HG02840 (cell line): Measurements from ENCODE around the gene SIGLEC9.

Experiments used
- ATAC-seq: cut with Tn5 transposase; IDR thresholded peaks from one replicate; pipeline ENCODE4 v1.9.1; 2021; ENCODE audit warnings: mild to moderate bottlenecking, moderate library complexity, moderate number of reproducible peaks; ENCODE audit not compliant: unreplicated experiment, low FRiP score

SIGLEC9 gene

DNA sequence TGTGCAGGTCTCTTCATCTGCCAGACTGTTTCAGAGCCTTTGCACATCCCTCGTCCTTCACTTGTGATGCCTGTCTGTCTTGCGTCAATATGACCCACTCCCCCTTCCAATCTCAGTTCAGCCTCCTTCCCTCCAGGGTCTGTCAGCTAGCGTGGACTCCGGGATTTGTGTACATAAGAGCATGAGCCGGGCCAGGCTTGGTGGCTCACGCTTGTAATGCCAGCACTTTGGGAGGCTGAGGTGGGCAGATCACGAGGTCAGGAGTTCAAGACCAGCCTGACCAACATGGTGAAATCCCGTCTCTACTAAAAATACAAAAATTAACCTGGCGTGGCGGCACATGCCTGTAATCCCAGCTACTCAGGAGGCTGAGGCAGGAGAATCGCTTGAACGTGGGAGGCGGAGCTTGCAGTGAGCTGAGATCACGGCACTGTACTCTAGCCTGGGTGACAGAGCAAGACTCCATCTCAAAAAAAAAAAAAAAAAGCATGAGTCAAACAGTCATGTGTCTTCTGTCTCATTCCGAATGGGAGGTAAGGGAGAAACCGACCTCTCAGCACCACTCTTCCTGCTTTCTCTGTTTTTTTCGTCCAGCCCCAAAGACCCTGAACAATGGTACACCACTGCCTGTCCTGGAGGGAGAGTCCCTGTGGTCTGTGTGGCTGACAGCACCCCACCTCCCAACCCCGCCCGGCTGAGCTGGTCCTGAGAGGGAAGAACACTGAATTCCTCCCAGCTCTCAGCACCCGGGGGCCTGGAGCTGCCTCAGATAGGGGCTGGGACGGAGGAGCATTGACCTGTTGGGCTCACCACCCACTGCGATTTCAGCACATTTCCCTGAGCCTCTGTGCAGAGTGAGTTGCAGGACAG is 2.4 kb upstream of the SIGLEC9 start:
- ATAC-seq: no peak

DNA sequence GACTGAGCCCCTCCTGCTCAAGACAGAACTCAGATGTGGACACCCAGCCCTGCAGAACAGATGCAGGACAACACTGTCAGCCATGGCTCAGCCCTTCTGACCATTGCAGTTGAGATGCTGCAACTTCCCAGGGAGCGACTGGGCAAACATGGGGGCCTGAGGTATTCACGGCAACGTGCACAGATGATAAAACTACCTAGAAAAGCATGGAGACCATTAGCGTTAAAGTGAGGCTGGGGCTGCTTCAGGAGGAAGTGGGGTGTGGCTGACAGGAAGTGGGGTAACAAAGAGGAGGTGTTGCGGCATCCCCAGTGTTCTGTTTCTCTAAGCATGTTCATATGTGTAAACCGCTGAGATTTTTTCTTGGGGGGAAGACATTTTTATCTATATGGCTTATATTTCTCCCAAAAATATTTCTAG is 1.3 kb upstream of the SIGLEC9 start:
- no peak for ATAC-seq

DNA sequence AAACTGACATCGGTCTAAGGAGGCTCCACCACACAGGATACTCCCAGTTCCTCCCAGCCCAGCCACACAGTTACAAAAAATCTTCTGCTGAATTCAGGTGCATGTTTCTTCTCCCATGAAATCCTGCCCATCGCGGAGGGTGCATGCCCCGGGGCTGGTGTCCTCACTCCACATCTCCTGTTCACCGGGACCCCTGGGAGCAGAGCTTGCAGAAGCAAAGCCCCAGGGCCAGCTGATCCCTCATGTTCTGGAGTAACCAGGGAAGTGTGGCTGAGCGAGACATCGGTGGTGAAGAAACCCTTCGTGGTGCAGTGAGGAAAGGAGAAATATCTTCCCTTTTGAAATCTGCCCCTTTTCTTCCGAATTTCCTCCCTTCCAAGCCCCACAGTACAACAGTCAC is 904 bp upstream of the SIGLEC9 start:
- no peak for ATAC-seq

DNA sequence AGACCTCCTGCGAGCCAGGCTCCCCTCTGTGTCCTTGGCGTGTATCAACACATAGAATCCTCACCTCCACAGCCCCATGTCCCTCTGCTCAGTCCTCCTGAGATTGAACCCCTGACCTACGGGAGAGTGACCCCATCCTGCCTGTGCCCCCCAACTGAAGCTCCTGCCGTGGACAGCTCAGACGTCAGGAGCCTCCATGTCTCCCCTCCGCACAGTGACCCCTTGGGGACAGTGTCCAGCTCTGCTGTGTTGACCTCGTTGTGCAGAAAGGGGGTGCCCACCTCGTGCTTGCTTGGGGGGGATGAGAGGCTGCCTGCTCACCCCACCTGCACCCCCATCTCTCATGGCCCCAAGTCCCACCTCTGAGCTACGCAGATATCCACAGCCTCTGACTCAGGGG is 490 bp upstream of the SIGLEC9 start:
- ATAC-seq: no peak

DNA sequence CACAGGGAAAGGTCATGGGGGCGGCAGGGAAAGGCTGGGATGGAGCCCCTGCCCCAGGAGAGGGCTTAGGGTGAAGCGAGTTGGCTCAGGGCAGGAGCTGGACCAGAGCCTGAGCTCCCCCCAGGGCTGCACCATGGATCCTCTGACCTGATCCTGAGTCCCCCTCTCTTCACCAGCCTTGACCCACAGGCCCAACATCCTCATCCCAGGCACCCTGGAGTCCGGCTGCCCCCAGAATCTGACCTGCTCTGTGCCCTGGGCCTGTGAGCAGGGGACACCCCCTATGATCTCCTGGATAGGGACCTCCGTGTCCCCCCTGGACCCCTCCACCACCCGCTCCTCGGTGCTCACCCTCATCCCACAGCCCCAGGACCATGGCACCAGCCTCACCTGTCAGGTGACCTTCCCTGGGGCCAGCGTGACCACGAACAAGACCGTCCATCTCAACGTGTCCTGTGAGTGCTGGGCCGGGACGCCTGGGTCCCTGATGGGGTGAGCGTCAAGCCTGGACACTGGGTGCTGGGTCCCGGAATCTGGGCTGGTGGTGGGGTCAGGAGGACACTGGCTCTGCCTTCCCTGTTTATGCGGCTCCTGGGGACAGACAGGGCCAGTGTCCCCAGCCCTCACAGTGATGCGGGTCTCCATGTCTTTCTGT is 842 bp downstream of the SIGLEC9 start:
- no peak for ATAC-seq

DNA sequence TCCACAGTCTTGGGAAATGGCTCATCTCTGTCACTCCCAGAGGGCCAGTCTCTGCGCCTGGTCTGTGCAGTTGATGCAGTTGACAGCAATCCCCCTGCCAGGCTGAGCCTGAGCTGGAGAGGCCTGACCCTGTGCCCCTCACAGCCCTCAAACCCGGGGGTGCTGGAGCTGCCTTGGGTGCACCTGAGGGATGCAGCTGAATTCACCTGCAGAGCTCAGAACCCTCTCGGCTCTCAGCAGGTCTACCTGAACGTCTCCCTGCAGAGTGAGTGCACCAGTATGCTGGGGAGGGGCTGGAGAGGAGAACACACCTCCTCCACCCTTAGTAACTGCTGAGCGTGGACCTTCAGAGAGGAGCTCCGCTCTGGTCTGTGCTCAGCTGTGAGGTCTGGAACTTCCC is 2.3 kb downstream of the SIGLEC9 start:
- ATAC-seq: no peak

DNA sequence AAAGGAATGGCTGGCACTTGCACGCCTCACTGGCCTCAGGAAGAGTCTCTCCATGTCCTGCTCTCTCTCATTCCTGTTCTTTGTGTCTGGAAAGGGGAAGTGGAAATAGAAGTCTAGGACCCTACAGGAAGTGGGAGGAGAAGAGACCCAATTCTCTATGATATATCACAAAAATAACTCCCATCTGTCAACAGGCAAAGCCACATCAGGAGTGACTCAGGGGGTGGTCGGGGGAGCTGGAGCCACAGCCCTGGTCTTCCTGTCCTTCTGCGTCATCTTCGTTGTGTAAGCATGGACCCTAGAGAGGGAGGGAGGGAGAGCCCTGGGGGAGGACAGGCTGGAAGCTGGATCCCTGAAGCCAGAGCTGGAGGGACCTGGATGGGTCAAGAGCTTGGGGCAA is 3.0 kb downstream of the SIGLEC9 start:
- no peak for ATAC-seq

DNA sequence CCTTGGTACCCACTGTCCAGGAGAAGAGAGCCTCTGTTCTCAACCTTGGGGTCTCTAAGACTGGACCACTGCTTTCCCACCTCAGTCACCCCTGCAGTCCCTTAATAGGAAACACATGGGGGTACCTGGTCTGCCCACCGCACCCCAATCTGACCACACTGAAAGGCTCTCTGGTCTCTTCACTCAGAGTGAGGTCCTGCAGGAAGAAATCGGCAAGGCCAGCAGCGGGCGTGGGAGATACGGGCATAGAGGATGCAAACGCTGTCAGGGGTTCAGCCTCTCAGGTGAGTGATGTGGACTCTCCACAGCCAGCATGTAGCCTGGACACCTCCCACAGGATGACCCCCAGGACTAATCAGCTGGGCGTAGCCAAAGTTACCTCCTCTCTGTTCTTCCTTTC is 3.5 kb downstream of the SIGLEC9 start:
- ATAC-seq: no peak

DNA sequence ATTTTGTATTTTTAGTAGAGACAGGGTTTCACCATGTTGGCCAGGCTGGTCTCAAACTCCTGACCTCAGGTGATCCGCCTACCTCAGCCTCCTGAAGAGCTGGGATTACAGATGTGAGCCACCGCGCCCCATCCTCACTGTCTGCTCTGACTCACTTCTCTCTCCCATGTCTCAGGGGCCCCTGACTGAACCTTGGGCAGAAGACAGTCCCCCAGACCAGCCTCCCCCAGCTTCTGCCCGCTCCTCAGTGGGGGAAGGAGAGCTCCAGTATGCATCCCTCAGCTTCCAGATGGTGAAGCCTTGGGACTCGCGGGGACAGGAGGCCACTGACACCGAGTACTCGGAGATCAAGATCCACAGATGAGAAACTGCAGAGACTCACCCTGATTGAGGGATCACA is 5.0 kb downstream of the SIGLEC9 start:
- ATAC-seq: no peak

DNA sequence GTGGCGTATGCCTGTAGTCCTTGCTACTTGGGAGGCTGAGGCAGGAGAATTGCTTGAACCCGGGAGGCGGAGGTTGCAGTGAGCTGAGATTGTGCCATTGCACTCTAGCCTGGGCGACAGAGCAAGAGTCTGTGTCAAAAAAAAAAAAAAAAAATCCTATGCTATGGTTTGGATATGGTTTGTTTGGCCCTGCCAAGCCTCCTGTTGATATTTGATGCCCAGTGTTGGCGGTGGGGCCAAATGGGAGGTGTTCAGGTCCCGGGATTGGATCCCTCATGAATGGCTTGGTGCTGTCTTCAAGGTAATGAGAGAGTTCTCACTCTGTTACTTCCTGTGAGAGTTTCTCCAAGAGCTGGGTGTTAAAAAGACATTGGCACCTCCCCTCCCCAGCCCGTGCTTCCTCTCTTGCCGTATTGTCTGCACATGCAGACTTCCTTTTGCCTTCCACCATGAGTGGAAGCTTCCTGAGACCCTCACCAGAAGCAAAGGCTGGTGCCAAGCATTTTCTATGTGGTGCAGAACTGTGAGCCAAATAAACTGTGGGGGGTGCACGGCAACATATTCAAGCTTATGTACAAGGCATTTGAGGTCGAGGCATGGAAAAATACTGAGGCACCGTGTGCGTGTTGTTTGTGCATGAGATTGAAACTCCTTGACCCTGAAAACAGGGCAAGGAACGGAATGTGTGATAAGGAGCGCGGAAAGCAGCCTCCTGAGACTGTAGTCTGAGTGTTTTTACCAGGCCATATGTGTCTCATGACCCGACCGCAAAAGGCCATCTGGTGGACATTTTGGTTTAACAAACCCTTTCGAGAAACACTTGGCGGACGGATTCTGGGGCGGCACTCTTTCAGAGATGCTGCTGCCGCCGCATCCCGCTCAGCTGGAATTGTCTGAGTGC is 7.3 kb downstream of the SIGLEC9 start:
- no peak for ATAC-seq

DNA sequence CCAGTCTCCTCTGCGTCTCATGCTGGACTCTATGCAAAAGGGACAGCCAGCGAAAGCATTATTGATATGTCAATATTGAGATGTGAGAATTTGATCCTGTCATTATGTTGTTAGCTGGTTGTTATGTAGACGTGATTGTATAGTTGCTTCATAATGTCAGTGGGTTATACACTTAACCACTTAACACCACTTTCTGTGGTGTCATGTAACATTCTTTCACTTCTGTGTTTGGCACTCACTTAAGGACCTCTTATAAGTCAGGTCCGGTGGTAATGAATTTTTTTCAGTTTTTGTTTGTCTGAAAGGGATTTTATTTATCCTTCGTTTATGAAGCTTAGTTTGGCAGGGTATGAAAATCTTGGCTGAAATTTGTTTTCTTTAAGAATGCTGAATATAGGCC is 10.3 kb downstream of the SIGLEC9 start:
- ATAC-seq: no peak

DNA sequence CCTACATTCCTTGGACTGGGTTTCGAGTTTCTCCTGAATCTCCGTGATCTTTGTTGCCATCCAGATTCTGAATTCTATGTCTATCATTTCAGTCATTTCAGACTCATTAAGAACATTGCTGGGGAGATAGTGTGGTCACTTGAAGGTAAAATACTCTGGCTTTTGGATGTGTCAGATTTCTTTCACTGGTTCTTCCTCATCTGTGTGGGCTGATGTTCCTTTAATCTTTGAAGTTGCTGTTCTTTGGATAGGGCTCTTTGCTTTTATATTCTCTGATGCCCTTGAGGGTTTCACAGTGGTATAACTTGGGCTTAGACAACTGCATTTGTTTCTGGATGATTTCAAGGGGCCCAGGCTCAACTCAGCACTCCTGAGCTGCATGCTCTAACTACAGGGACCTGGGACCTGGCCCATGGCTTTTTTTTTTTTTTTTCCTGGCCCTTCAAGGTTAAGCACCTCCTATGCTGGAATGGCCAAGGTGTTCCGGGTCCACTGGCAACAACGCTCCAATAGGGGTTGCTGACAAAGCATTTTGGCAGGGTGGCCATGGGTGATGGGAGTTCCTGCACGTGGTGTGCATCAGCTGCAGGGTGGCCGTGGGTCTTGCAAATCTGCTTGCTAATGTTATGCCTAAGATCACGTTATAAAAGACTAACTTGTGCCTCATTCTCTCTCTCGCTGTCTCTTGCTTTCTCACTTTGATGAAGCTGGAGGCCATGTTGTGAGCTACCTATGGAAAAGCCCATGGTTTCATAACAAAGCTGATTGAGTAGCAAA is 11.5 kb downstream of the SIGLEC9 start:
- no peak for ATAC-seq

DNA sequence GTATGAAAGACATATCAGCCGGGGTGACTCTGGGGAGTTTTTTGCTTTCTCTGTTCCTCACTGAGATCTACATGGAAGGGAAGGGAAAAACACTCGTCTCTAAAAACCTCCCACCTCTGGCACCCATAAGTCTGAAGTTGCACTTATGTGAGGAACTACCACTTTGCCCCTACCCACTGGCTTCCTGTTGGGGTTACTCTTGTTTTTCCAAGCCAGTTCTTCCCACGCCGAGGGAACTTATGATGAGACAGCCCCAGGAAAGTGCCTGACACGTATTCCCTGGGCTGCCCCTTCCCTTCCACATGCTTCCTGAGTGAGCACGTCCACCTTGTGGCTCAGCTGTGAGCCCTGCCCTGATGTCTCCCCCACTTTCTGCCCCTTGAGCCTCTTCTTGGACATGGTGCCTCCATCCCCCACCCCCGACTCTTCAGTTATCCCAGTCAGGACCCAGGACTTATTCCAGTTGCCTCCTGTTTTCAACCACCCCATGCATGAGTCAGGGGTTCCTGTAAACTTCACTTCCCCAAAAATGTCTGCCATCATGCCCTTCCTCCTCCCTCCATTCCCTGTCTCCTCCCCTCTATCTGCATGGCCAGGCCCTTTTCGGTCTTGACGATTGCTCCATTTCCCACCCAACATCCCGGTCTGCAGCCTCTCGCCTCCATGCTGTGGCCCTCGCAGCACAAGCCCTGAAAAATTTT is 12.3 kb downstream of the SIGLEC9 start:
- ATAC-seq: no peak

DNA sequence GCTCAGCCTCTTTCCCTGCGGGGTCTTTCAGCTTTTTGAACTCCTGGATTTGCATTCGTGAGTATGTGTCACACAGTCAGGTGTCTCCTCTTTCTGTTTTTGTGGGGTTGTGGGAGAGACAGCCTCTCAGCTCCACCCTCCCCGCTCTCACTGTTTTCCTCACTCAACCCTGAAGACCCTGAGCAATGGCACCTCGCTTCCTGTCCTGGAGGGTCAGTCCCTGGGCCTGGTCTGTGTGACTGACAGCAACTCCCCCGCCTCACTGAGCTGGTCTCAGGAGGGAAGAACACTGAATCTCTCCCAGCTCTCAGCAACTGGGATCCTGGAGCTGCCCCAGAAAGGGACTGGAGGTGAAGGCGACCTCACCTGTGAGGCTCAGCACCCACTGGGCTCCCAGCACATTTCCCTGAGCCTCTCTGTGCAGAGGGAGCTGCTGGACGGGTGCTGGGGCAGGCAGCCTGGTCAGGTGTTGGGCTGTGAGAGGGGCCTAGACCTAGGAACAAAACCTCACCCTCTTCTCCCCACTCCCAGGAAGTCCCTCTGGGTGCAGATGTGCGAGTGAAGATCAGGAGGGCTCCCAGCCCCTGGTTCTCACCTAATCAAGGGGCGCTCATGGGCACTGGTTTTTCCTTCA is 13.2 kb downstream of the SIGLEC9 start:
- no peak for ATAC-seq

DNA sequence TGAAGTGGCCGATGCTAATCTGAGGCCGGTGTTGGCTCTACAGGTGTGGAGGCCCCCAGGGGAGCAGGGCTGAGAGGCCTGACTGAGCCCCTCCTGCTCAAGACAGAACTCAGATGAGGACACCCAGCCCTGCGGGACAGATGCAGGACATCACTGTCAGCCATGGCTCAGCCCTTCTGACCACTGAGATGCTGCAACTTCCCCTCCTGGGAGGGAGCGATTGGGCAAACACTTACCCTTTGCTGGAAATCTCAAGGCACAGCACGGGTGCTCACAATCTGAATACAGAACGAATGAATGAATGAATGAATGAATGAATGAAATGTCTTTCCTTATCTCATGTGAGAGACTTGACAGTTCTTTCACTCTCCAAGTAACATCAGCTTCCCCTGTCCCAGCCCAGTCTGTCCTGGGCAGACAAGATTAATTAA is 13.9 kb downstream of the SIGLEC9 start:
- ATAC-seq: no peak

DNA sequence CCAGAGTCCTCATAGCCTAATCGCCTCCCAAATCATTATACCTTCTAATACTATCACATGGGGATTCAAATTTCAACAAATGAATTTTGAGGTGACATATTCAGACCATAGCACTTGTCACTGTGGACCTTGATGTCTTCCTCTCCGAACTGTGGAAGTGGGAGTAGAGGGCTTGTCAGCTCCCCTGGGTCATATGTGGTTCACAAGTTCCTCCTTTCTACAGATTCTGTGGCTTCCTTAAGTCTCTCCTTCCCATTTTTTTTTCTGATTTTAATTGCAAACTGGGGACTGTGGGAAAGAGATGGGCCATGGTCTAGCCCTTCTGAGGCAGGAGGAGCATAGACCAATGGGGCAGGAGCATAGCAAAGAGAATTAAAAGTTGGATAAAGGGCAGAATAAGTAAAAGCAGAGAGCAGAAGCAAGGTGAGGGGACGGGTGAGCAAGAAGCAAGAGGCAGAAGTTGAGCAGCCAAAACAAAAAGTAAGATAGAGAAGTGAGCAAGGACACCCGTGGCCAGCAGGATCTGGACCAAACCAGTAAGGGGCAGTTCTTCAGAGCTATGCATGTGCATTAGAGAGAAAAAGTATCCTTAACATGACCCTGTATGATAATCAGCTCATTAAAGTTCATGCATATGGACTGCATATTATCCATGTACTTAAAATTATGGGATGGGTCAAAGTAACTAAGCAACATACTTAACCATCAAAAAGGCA is 14.8 kb downstream of the SIGLEC9 start:
- ATAC-seq: no peak

DNA sequence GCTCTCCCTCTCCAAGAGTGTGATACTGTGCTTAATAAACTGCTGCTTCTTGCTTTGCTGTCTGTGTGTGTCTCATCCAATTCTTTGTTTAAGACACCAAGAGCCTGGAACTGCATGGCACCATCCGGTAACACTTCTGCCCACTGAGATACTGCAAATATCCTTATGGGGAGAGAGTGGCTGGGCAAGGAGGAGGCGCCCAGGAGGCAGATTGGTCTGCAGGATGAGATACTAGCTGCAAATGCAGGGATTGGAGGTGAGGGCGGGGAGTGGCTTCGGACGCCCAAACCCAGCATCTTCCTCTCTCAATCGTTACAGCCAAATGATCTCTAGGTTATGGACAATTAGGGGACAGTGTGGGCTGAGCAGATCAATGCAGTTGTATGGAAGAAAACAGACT is 15.7 kb downstream of the SIGLEC9 start:
- ATAC-seq: no peak

DNA sequence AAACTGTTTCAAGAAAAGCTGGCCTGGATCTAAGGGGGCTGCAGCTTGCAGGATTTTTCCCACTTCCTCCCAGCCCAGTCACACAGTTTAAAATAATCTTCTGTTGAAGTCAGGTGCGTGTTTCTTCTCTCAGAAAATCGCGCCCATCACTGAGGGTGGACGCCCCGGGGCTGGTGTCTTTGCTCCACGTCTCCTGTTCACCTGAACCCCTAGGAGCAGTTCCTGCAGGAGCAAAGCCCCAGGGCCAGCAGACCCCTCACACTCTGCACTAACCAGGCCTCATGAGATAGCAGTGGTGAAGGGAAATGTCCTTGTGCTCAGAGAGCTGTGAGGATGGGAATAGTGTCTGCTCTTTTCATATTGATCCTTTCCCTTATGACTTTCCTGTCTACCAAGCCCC is 16.5 kb downstream of the SIGLEC9 start:
- no peak for ATAC-seq

DNA sequence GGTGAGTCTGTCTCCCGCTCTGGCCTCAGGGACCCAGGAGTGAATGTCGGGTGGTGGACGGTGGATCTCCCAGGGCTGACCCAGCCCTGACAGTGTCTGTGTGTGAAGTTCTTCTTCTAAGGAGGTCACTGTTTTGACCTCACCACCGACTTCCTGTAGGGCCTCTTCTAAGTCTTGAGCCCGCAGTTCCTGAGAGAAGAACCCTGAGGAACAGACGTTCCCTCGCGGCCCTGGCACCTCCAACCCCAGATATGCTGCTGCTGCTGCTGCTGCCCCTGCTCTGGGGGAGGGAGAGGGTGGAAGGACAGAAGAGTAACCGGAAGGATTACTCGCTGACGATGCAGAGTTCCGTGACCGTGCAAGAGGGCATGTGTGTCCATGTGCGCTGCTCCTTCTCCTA is 17.4 kb downstream of the SIGLEC9 start, which contains the start of gene SIGLEC7:
Gene SIGLEC7 (plus strand): TSS at position 183 of the 400 bp plus-strand sequence. CDS start 69 bp downstream, at position 252.
- ATAC-seq: no peak
